Measurements from ENCODE around the gene UBE2D3. TPM values are rescaled to one million over a fixed set of nuclear protein-coding genes. Genes with fewer than 3 reads are reported as not detected.

UBE2D3 gene
- total RNA-seq, 2 experiments from 2014 or later: 447 to 450 TPM

DNA sequence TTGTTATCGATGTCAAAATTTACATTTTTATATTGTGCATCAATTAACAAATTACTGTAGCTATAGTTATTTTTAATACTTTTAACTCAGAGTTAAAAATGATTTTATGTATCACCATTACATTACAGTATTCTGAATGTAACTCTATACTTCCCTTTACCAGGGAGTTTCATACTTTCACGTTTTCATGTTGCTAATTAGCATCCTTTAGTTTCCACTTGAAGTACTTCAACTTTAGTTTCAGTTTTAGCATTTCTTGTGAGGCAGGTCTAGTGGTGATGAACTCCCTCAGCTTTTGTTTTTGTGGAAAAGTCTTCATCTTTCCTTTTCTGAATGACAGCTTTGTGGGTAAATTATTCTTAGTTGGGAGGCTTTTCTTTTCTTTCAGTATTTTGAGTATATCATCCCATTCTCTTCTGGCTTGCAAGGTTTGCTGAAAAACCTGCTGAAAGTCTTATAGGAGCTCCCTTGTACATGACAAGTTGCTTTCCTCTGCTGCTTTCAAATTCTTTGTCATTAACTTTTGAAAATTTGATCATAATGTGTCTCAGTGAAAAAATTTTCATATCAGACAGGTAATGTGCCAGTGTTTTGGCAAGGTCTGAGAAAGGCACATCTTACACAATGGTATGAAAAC lies 31.6 kb upstream of the UBE2D3 start:
- H3K4me1 Mint-ChIP-seq (ENCODE audit: low read depth): peaks cover 5% of the 10 kb centered on the region
- no peak for DNase-seq
- no peak overlapping the region for H3K4me3 Mint-ChIP-seq
- H3K36me3 Mint-ChIP-seq (ENCODE audit: low read depth): peaks cover 40% of the 10 kb centered on the region
- H3K9me3 Mint-ChIP-seq: peaks cover 20% of the 10 kb centered on the region
- intact Hi-C loops (cut with micrococcal nuclease): no loop called here
- no peak overlapping the region for H3K27ac Mint-ChIP-seq
- H3K27me3 Mint-ChIP-seq (ENCODE audit: low read depth): no peaks in the 10 kb centered on the region
- CTCF ChIA-PET: no interaction called here

DNA sequence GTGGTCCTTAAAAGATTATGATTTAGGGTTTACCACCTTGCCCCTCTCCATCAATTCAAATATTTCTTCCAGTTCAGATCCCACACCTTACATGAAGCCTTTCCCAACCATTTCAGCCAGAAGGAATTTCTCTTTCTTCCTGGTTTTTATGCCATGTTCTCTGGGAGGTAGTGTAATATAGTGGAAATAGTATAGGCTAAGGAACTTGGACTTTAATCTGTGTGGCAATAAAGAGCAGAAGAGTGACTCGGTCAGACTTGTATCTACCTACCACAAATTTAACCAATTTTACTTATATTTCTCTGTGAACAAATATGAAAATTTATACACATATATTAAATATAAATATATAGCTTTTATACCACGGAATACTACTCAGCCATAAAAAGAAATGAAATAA lies 23.0 kb upstream of the UBE2D3 start:
- H3K9me3 Mint-ChIP-seq: no peaks in the 10 kb centered on the region
- no peak overlapping the region for H3K4me3 Mint-ChIP-seq
- H3K4me1 Mint-ChIP-seq (ENCODE audit: low read depth): peaks cover 3% of the 10 kb centered on the region
- H3K36me3 Mint-ChIP-seq (ENCODE audit: low read depth): peaks cover 3% of the 10 kb centered on the region
- CTCF ChIA-PET: interaction anchor here (0.9 to 1.4 kb wide), 2 partner anchors 15 to 22 kb away, joined by 3 to 6 read pairs; no protein-coding TSS in a partner anchor
- no peak for DNase-seq
- H3K27me3 Mint-ChIP-seq (ENCODE audit: low read depth): no peaks in the 10 kb centered on the region
- intact Hi-C loops (cut with micrococcal nuclease): no loop called here
- H3K27ac Mint-ChIP-seq: no peak overlapping the region

DNA sequence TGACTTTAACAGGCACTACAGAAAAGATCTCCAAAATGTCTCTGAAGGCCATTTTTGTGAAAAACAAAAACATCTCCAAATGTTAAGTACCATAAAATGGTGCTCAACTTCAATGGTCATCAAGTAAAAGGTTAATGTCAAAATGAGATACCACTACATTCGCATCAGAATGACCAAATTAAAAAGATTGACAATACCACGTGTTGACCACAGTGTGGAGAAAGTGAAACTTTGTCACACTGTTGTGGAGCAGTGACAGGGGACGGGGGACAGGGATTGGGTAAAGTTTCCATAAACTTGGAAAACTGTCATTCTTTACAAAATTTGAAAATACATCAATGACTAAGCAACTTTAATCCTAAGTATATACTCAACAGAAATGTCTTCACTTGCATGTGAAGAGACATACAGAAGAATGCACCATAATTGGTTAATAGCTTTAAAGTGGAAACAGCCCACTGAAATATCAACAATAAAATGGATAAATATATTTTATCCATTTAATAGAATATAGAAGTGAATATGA lies 22.3 kb upstream of the UBE2D3 start:
- intact Hi-C loops (cut with micrococcal nuclease): no loop called here
- Mint-ChIP-seq H3K36me3 (ENCODE audit: low read depth) (peaks cover 1% of the 10 kb centered on the region), H3K4me3 (no peak overlapping the region), H3K27ac (no peak overlapping the region), H3K9me3 (no peaks in the 10 kb centered on the region), H3K4me1 (ENCODE audit: low read depth) (peaks cover 3% of the 10 kb centered on the region), H3K27me3 (ENCODE audit: low read depth) (no peaks in the 10 kb centered on the region)
- no peak for DNase-seq
- CTCF ChIA-PET: no interaction called here

DNA sequence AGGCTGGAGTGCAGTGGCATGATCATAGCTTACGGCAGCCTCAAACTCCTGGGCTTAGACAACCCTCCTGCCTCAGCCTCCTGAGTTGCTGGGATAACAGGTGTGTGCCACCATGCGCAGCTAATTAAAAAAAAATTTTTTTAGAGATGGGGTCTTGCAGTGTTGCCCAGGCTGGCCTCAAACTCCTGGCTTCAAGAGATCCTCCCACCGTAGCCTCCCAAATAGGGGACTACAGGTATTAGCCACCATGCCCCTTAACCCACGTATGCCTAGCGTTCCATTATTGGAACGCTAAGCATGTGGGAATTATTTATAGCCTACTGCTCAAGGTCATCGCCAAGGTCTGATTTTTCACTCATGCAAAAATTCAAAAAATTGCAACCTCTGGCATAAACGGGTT lies 20.3 kb upstream of the UBE2D3 start:
- H3K4me3 Mint-ChIP-seq: no peak overlapping the region
- H3K9me3 Mint-ChIP-seq: no peaks in the 10 kb centered on the region
- no peak overlapping the region for H3K27ac Mint-ChIP-seq
- peaks cover 8% of the 10 kb centered on the region for H3K4me1 Mint-ChIP-seq (ENCODE audit: low read depth)
- CTCF ChIA-PET: no interaction called here
- no peaks in the 10 kb centered on the region for H3K27me3 Mint-ChIP-seq (ENCODE audit: low read depth)
- H3K36me3 Mint-ChIP-seq (ENCODE audit: low read depth): no peaks in the 10 kb centered on the region
- intact Hi-C loops (cut with micrococcal nuclease): no loop called here
- no peak for DNase-seq

DNA sequence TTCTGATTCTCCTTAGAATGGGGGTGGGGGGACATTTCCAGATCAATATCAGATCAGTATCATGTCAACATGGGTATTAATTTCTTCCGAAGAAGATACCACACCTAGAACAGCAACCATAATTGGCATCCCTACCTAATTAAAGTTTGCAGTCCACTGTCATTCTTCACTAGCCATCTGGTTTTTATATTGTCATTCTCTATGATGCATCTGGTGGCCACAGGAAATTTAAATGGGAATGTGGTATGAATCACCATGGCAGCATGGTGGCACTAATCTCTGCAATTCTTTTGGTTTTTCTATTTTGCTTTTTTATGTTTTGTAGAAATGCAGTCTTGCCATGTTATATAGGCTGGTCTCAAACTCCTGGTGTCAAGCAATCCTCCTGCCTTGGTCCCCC lies 16.6 kb upstream of the UBE2D3 start:
- Mint-ChIP-seq H3K36me3 (ENCODE audit: low read depth) (no peaks in the 10 kb centered on the region), H3K27ac (no peak overlapping the region), H3K4me1 (ENCODE audit: low read depth) (peaks cover 9% of the 10 kb centered on the region), H3K27me3 (ENCODE audit: low read depth) (no peaks in the 10 kb centered on the region), H3K9me3 (no peaks in the 10 kb centered on the region), H3K4me3 (no peak overlapping the region)
- CTCF ChIA-PET: no interaction called here
- intact Hi-C loops (cut with micrococcal nuclease): no loop called here
- DNase-seq: no peak

DNA sequence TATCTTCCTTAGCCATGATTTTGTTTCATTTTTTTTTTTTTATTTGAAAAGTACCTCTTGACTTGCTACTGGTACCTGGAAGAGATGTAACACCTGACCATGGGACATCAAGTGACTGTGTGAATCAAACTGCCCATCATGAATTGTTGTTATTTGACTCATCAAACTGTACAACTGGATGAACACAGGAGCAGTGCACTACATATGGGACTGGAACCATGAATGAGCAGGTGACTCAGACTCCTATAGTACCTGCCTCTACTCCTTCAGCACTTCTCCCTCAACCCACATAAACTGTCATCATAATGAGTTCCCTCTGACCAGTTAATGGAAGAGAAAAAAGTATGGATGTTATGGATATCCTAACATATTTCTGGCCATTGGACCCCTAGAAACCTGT lies 15.9 kb upstream of the UBE2D3 start:
- no peak for DNase-seq
- H3K4me3 Mint-ChIP-seq: no peak overlapping the region
- H3K36me3 Mint-ChIP-seq (ENCODE audit: low read depth): no peaks in the 10 kb centered on the region
- peaks cover 13% of the 10 kb centered on the region for H3K4me1 Mint-ChIP-seq (ENCODE audit: low read depth)
- intact Hi-C loops (cut with micrococcal nuclease): no loop called here
- no peak overlapping the region for H3K27ac Mint-ChIP-seq
- no peaks in the 10 kb centered on the region for H3K9me3 Mint-ChIP-seq
- CTCF ChIA-PET: no interaction called here
- no peaks in the 10 kb centered on the region for H3K27me3 Mint-ChIP-seq (ENCODE audit: low read depth)

DNA sequence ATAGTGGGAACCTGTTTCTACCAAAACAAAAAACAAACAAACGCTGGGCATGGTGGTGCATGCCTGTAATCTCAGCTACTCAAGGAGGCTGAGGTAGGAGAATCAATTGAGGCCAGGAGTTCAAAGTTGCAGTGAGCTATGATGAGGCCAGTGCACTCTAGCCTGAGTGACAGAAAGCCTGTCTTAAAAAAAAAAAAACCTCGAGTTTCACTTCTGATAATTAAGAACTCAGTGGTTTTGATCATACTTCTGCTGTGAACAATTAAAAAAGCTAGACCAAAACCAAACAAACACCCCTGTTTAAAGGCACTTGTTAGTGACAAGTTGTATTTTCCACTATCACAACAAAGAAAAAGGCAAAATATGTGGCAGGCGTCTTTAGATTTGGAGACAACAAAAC lies 15.0 kb upstream of the UBE2D3 start:
- CTCF ChIA-PET: no interaction called here
- H3K9me3 Mint-ChIP-seq: no peaks in the 10 kb centered on the region
- no peak overlapping the region for H3K27ac Mint-ChIP-seq

DNA sequence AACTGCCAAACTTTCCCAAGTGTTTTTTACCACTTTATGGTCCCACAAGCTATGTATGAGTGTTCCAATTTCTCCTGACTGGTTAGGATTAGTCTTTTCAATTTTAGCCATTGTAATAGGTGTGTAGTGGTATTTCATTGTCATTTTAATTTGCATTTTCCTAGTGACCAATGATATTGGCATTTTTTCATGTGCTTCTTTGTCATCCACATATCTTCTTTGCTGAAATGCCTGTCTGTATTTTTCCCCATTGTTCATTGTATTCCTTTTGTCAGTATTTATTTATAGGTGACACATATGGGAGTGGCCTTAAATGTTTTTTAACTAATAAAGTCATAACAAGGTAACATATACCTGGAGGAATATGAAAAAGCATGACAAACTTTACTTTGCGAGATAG lies 9.2 kb upstream of the UBE2D3 start:
- CTCF ChIA-PET: no interaction called here
- Mint-ChIP-seq H3K36me3 (ENCODE audit: low read depth) (peaks cover 1% of the 10 kb centered on the region), H3K4me3 (no peak overlapping the region), H3K4me1 (ENCODE audit: low read depth) (peaks cover 17% of the 10 kb centered on the region), H3K27ac (no peak overlapping the region), H3K9me3 (no peaks in the 10 kb centered on the region), H3K27me3 (ENCODE audit: low read depth) (no peaks in the 10 kb centered on the region)
- intact Hi-C loops (cut with micrococcal nuclease): no loop called here
- no peak for DNase-seq

More for the DNA sequence above, 15.0 kb upstream of the UBE2D3 start:
- intact Hi-C loops (cut with micrococcal nuclease): no loop called here
- Mint-ChIP-seq H3K4me3 (no peak overlapping the region), H3K4me1 (ENCODE audit: low read depth) (peaks cover 15% of the 10 kb centered on the region), H3K36me3 (ENCODE audit: low read depth) (no peaks in the 10 kb centered on the region), H3K27me3 (ENCODE audit: low read depth) (no peaks in the 10 kb centered on the region)
- no peak for DNase-seq

DNA sequence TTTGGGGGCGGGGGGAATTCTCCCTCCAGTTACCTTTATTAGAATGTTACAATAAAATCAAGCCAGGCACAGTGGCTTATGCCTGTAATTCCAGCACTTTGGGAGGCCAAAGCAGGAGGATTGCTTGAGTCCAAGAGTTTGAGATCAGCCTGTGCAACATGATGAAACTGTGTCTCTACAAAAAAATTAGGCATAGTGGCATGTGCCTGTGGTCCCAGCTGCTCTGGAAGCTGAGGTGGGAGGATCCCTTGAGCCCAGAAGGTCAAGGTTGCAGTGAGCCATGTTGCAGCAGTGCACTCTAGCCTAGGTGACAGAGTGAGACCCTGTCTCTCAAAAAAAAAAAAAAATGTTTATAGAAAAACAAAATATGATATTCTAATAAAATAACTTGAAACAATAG lies 5.3 kb upstream of the UBE2D3 start:
- no peak overlapping the region for H3K4me3 Mint-ChIP-seq
- H3K27me3 Mint-ChIP-seq (ENCODE audit: low read depth): no peaks in the 10 kb centered on the region
- H3K4me1 Mint-ChIP-seq (ENCODE audit: low read depth): peaks cover 23% of the 10 kb centered on the region
- DNase-seq: no peak
- peaks cover 1% of the 10 kb centered on the region for H3K36me3 Mint-ChIP-seq (ENCODE audit: low read depth)
- no peak overlapping the region for H3K27ac Mint-ChIP-seq
- CTCF ChIA-PET: no interaction called here
- H3K9me3 Mint-ChIP-seq: no peaks in the 10 kb centered on the region
- intact Hi-C loops (cut with micrococcal nuclease): no loop called here

DNA sequence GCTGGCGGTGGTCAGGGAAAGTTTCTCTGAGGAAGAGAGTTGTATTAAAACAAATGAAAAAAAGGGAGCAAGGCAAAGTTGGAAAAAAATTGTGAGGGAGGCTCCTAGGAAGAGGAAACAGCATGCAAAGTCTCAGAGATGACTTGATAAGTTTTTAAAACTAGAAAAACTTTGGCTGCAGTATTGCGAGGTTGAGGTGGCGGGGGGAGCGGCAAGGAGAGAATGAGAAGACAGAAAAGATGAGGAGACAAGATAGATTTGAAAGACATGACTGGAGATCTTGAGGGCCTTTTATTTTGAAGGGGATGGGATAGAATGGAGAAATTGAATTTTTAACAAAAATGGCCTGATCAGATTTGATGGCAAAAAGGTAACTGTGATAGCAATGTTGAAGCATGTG lies 4.8 kb upstream of the UBE2D3 start:
- intact Hi-C loops (cut with micrococcal nuclease): no loop called here
- Mint-ChIP-seq H3K27ac (no peak overlapping the region), H3K27me3 (ENCODE audit: low read depth) (no peaks in the 10 kb centered on the region), H3K9me3 (no peaks in the 10 kb centered on the region), H3K4me1 (ENCODE audit: low read depth) (peaks cover 23% of the 10 kb centered on the region), H3K36me3 (ENCODE audit: low read depth) (peaks cover 3% of the 10 kb centered on the region), H3K4me3 (no peak overlapping the region)
- CTCF ChIA-PET: no interaction called here
- DNase-seq: no peak

DNA sequence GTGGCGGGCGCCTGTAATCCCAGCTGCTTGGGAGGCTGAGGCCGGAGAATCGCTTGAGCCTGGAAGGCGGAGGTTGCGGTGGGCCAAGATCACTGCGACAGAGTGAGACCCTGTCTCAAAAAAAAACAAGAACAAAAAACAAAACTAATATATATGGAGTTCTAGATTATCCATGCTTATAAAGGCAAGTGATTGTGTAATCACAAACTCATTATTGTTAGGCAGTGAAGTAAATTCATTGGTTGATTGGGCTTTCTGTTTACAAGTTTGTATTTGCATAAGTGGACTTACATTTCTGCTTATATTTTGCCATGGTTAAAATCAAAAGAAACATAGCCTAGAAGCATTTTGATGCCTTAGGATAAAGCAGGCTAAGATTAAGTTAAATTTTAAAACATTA lies 2.5 kb upstream of the UBE2D3 start:
- intact Hi-C loops (cut with micrococcal nuclease): loop anchor here (2.0 to 5.0 kb wide), 4 partner anchors 41 to 1483 kb away; partner anchors contain the start of gene PPP3CA
- Mint-ChIP-seq H3K4me1 (ENCODE audit: low read depth) (peaks cover 23% of the 10 kb centered on the region), H3K27ac (no peak overlapping the region), H3K36me3 (ENCODE audit: low read depth) (peaks cover 2% of the 10 kb centered on the region), H3K4me3 (no peak overlapping the region), H3K9me3 (no peaks in the 10 kb centered on the region), H3K27me3 (ENCODE audit: low read depth) (no peaks in the 10 kb centered on the region)
- CTCF ChIA-PET: no interaction called here
- DNase-seq: no peak

DNA sequence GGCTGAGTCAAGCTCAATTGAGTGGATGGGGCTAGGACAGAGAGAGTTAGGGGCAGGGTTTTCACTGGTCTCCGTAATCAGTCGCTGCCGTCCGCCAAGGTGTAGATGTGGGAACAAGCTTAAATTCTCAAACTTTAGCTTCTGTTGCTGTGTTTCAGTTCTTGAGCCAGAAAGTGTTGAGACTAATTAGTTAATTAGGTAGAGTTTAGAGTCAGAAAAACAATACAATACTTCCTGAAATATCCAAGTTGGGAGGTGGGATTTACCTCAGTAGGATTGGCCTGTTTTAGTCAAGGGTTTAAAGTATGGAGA lies 1.1 kb upstream of the UBE2D3 start:
- no peak overlapping the region for H3K27ac Mint-ChIP-seq
- CTCF ChIA-PET: interaction anchor here (0.5 to 1.9 kb wide), 5 partner anchors 12 to 208 kb away, joined by 3 to 5 read pairs (median 4); partner anchors contain the start of gene CISD2
- no peak overlapping the region for H3K4me3 Mint-ChIP-seq
- H3K9me3 Mint-ChIP-seq: no peaks in the 10 kb centered on the region
- no peak for DNase-seq
- intact Hi-C loops (cut with micrococcal nuclease): loop anchor here (1.0 to 5.0 kb wide), 14 partner anchors 40 to 1481 kb away; partner anchors contain the start of genes BDH2, CENPE, CISD2 and MANBA
- H3K4me1 Mint-ChIP-seq (ENCODE audit: low read depth): peaks cover 26% of the 10 kb centered on the region
- H3K27me3 Mint-ChIP-seq (ENCODE audit: low read depth): no peaks in the 10 kb centered on the region
- peaks cover 12% of the 10 kb centered on the region for H3K36me3 Mint-ChIP-seq (ENCODE audit: low read depth)
